HepG2 (cell line): ENCODE measurements around the gene TUBB. TPM values are rescaled to one million over a fixed set of nuclear protein-coding genes. Genes with fewer than 3 reads are reported as not detected.
A peak's percentile ranks its signal among the peaks of the same experiment; 100 is the strongest.

Experiments
- AHDC1 ChIP-seq: sonication (generic); formaldehyde crosslinking; IDR thresholded peaks from 2 replicates; pipeline ENCODE4 v1.5.1; 2020; ENCODE audit warnings: mild to moderate bottlenecking, missing genetic modification reagents, borderline replicate concordance
- ATF1 ChIP-seq: IDR thresholded peaks from 2 replicates; pipeline ENCODE4 v1.6.1; 2016; ENCODE audit warnings: mild to moderate bottlenecking, control low read depth
- ATF5 ChIP-seq: sonication (generic); formaldehyde crosslinking; IDR thresholded peaks from 2 replicates; pipeline ENCODE4 v1.4.0; 2020; ENCODE audit warnings: mild to moderate bottlenecking, low read depth, missing genetic modification reagents
- E2F5 ChIP-seq: sonication (generic); formaldehyde crosslinking; conservative IDR thresholded peaks from 2 replicates; pipeline ENCODE4 v1.4.0; 2020; ENCODE audit warnings: missing genetic modification reagents
- FOXK1 ChIP-seq: sonication (generic); formaldehyde crosslinking; IDR thresholded peaks from 2 replicates; pipeline ENCODE4 v1.4.0; 2020; ENCODE audit warnings: low read depth, missing genetic modification reagents, borderline replicate concordance
- HDAC2 ChIP-seq: sonication (generic); formaldehyde crosslinking; IDR thresholded peaks from 2 replicates; pipeline ENCODE4 v1.4.0; 2020; ENCODE audit warnings: missing genetic modification reagents
- HNRNPL ChIP-seq: fragments of 200-400 bp; formaldehyde crosslinking; IDR thresholded peaks from 2 replicates; pipeline ENCODE4 v1.6.1; 2017; ENCODE audit warnings: mild to moderate bottlenecking, low read depth, low read length
- HNRNPLL ChIP-seq: fragments of 200-400 bp; formaldehyde crosslinking; IDR thresholded peaks from 2 replicates; pipeline ENCODE4 v1.6.1; 2017; ENCODE audit warnings: mild to moderate bottlenecking, low read depth, low read length; ENCODE audit not compliant: poor library complexity, severe bottlenecking
- NFATC3 ChIP-seq: sonication (generic); formaldehyde crosslinking; IDR thresholded peaks from 2 replicates; pipeline ENCODE4 v1.5.1; 2020; ENCODE audit warnings: mild to moderate bottlenecking, missing genetic modification reagents
- SRF ChIP-seq: IDR thresholded peaks from 2 replicates; pipeline ENCODE4 v1.6.1; 2011; ENCODE audit warnings: mild to moderate bottlenecking, low read depth, low read length, moderate library complexity
- TEAD3 ChIP-seq: optimal IDR thresholded peaks from 2 replicates; pipeline ENCODE3; 2016; ENCODE audit warnings: borderline replicate concordance
- ZNF253 ChIP-seq: sonication (generic); formaldehyde crosslinking; IDR thresholded peaks from 2 replicates; pipeline ENCODE4 v1.8.0; 2022; ENCODE audit warnings: mild to moderate bottlenecking, missing genetic modification reagents, borderline replicate concordance
- ZNF275 ChIP-seq: sonication (generic); formaldehyde crosslinking; IDR thresholded peaks from 2 replicates; pipeline ENCODE4 v1.8.0; 2022; ENCODE audit warnings: missing genetic modification reagents, mild to moderate bottlenecking, inconsistent platforms, borderline replicate concordance
- ZNF687 ChIP-seq: sonication (generic); formaldehyde crosslinking; IDR thresholded peaks from 2 replicates; pipeline ENCODE4 v1.5.1; 2020; ENCODE audit warnings: mild to moderate bottlenecking, missing genetic modification reagents, moderate library complexity
- polyA plus RNA-seq, 8 experiments: library from polyadenylated mRNA; depleted of rRNA in 3 of 8; stranded (reverse) in 7 of 8; unstranded in 1 of 8; fragments of >200 nt; fragmentation: Illumina TruSeq in 4 of 8; extraction: Trizol in 4 of 8; gene quantifications; 2 replicates each; pipeline versions ENCODE4 v1.2.1 to v1.2.3, GENCODE V29; 2011 to 2016; ENCODE audit warnings: low read depth in 4 of 8, missing spikeins in 1 of 8, mixed read lengths in 1 of 8; ENCODE audit not compliant: insufficient read depth in 1 of 8
- total RNA-seq, 5 experiments: library from RNA; depleted of rRNA; stranded (reverse); fragments of >200 nt; fragmentation: Illumina TruSeq; extraction: Trizol; gene quantifications; 2 replicates each; pipeline ENCODE4 v1.2.3, GENCODE V29; 2016; ENCODE audit warnings: low read depth in 1 of 5

TUBB gene
- total and polyA plus RNA-seq, 2 of the 13 experiments (the other 11 are each of a cell fraction or from before 2014, with no cell fraction given) = 911 to 1,163 TPM

GRCh38 chr6:30744054-30744805, 24.1 kb downstream of the TUBB start, which contains the start of gene IER3 (continued):
- TF ChIP-seq ATF5 (CRISPR knock-in tag) = no peak; the same call in 1 of the 2 replicates
- peak; percentile 95 for TF ChIP-seq HNRNPL
- TF ChIP-seq ZNF253 (CRISPR knock-in tag) = no peak
- TF ChIP-seq ZNF687 (CRISPR knock-in tag) = peak; percentile 94; the same call in 1 of the 2 replicates
- TF ChIP-seq HNRNPLL = peak; percentile 62
- TF ChIP-seq ZNF275 (CRISPR knock-in tag) = peak; percentile 81; the same call in 1 of the 2 replicates
- peak; percentile 81 for TF ChIP-seq TEAD3
- no peak for TF ChIP-seq NFATC3
- no peak for TF ChIP-seq SRF
- TF ChIP-seq HDAC2 = peak; percentile 29; the same call in 1 of the 2 replicates
- TF ChIP-seq AHDC1 (CRISPR knock-in tag) = no peak; the same call in 1 of the 2 replicates
- peak; percentile 64 for TF ChIP-seq FOXK1
- TF ChIP-seq E2F5 (CRISPR knock-in tag) = no peak
- TF ChIP-seq ATF1 = no peak
